Activated naive CD8-positive, alpha-beta T cell treated with anti-CD3 and anti-CD28 coated beads, Interleukin-2, amount 10 ng/mL, durations not matched to agents 7 days and 5 days (primary cell): ENCODE measurements around the gene ATP1A2. TPM values are rescaled to one million over a fixed set of nuclear protein-coding genes. Genes with fewer than 3 reads are reported as not detected.

Experiments
- ATAC-seq: fragments of 150-1000 bp; cut with Tn5 transposase; one replicate; pipeline ENCODE4 v1.10.0; 2021; ENCODE audit warnings: low read depth, moderate library complexity
- POLR2A ChIA-PET: fragments of 350-600 bp; sonication (Branson Sonifier 250); formaldehyde crosslinking; loops from one replicate; lab custom pipeline; 2021; ENCODE audit warnings: antibody characterized with exemption; lab: Charles Lee
- DNase-seq: peaks from one replicate; pipeline ENCODE4 v3.0.0; 2021
- H3K27ac Mint-ChIP-seq: one replicate; pipeline ENCODE4 v1.8.0; 2022; ENCODE audit warnings: mild to moderate bottlenecking, mixed read lengths
- H3K27me3 Mint-ChIP-seq: one replicate; pipeline ENCODE4 v1.8.0; 2022; ENCODE audit warnings: mild to moderate bottlenecking, moderate library complexity, mixed read lengths
- H3K36me3 Mint-ChIP-seq: one replicate; pipeline ENCODE4 v1.8.0; 2021; ENCODE audit warnings: mild to moderate bottlenecking, mixed read lengths
- H3K4me1 Mint-ChIP-seq: one replicate; pipeline ENCODE4 v1.8.0; 2021; ENCODE audit warnings: mixed read lengths
- H3K4me3 Mint-ChIP-seq: one replicate; pipeline ENCODE4 v1.8.0; 2022; ENCODE audit warnings: mild to moderate bottlenecking, moderate library complexity, mixed read lengths
- H3K9me3 Mint-ChIP-seq: one replicate; pipeline ENCODE4 v1.8.0; 2021; ENCODE audit warnings: mixed read lengths
- total RNA-seq, 2 experiments: library from RNA; stranded (reverse); gene quantifications; one replicate each; pipeline ENCODE4 v1.2.3, GENCODE V29; 2021

ATP1A2 gene
- total RNA-seq, 2 experiments from 2014 or later, result not detected

GRCh38 chr1:160137216-160137862, 21.8 kb downstream of the ATP1A2 start:
- no peaks in the 10 kb centered on the region for H3K36me3 Mint-ChIP-seq
- no peak overlapping the region for H3K4me3 Mint-ChIP-seq
- no peak overlapping the region for H3K27ac Mint-ChIP-seq
- no peaks in the 10 kb centered on the region for H3K4me1 Mint-ChIP-seq
- no peak for DNase-seq
- ATAC-seq, result no peak
- no peaks in the 10 kb centered on the region for H3K9me3 Mint-ChIP-seq
- H3K27me3 Mint-ChIP-seq, result peaks cover 11% of the 10 kb centered on the region
- POLR2A ChIA-PET, result no interaction called here

GRCh38 chr1:160139840-160140239, 24.3 kb downstream of the ATP1A2 start:
- H3K4me1 Mint-ChIP-seq, result no peaks in the 10 kb centered on the region
- H3K27me3 Mint-ChIP-seq, result peaks cover 11% of the 10 kb centered on the region
- POLR2A ChIA-PET, result no interaction called here
- H3K9me3 Mint-ChIP-seq, result no peaks in the 10 kb centered on the region
- DNase-seq (no peak), ATAC-seq (no peak)
- H3K27ac Mint-ChIP-seq, result no peak overlapping the region
- H3K4me3 Mint-ChIP-seq, result no peak overlapping the region
- no peaks in the 10 kb centered on the region for H3K36me3 Mint-ChIP-seq

DNA sequence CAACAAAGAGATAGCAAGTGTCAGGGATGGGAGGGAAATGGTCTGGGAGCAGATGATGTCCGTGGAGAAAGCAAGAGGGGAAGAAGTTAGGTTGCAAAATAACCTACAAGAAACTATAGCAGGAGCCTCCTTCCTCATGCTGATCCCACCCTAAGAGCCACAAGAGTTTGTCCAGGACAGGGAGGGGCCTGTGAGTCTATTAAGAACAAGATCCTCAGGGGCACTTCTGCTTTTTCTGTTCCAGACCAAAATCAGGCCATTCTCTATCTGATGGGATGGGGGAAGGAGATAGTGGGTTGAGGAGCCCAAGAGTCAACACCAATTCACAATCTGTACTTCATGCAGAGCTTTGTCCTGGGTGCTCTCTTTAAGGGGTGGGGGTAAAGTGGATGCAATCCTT, 28.1 kb downstream of the ATP1A2 start:
- H3K4me1 Mint-ChIP-seq, result no peaks in the 10 kb centered on the region
- POLR2A ChIA-PET, result no interaction called here

GRCh38 chr1:160144921-160145320, 29.4 kb downstream of the ATP1A2 start:
- Mint-ChIP-seq H3K4me3 (no peak overlapping the region), H3K4me1 (no peaks in the 10 kb centered on the region), H3K36me3 (no peaks in the 10 kb centered on the region), H3K27me3 (peaks cover 26% of the 10 kb centered on the region), H3K27ac (no peak overlapping the region), H3K9me3 (no peaks in the 10 kb centered on the region)
- ATAC-seq, result no peak
- POLR2A ChIA-PET, result no interaction called here
- no peak for DNase-seq

More for the DNA sequence above, 28.1 kb downstream of the ATP1A2 start:
- H3K4me3 Mint-ChIP-seq, result no peak overlapping the region
- H3K9me3 Mint-ChIP-seq, result no peaks in the 10 kb centered on the region
- H3K27me3 Mint-ChIP-seq, result peaks cover 22% of the 10 kb centered on the region
- H3K27ac Mint-ChIP-seq, result no peak overlapping the region
- ATAC-seq (no peak), DNase-seq (no peak)
- H3K36me3 Mint-ChIP-seq, result no peaks in the 10 kb centered on the region

- no peak for DNase-seq
- H3K9me3 Mint-ChIP-seq, result no peaks in the 10 kb centered on the region
- peaks cover 26% of the 10 kb centered on the region for H3K27me3 Mint-ChIP-seq
- H3K27ac Mint-ChIP-seq, result no peak overlapping the region
- H3K4me1 Mint-ChIP-seq, result no peaks in the 10 kb centered on the region
- no peak for ATAC-seq
- H3K36me3 Mint-ChIP-seq, result no peaks in the 10 kb centered on the region
- POLR2A ChIA-PET, result interaction anchor here (0.7 kb wide), 1 partner anchor 10 kb away, joined by 3 read pairs; no protein-coding TSS in a partner anchor
- no peak overlapping the region for H3K4me3 Mint-ChIP-seq
These were observed 30.5 kb downstream of the ATP1A2 start for GRCh38 chr1:160146107-160146506.

- POLR2A ChIA-PET, result interaction anchor here (1.0 kb wide), 1 partner anchor 114 kb away, joined by 3 read pairs; the partner anchor contains the start of gene DCAF8
These were observed 32.6 kb downstream of the ATP1A2 start for GRCh38 chr1:160148121-160148520.

GRCh38 chr1:160149233-160149632, 33.7 kb downstream of the ATP1A2 start:
- POLR2A ChIA-PET, result no interaction called here
- DNase-seq (no peak), ATAC-seq (no peak)
- Mint-ChIP-seq H3K36me3 (no peaks in the 10 kb centered on the region), H3K4me3 (no peak overlapping the region), H3K9me3 (no peaks in the 10 kb centered on the region), H3K27me3 (peaks cover 20% of the 10 kb centered on the region), H3K4me1 (no peaks in the 10 kb centered on the region), H3K27ac (no peak overlapping the region)

More at GRCh38 chr1:160148121-160148520, 32.6 kb downstream of the ATP1A2 start:
- H3K4me1 Mint-ChIP-seq, result no peaks in the 10 kb centered on the region
- ATAC-seq, result no peak
- H3K4me3 Mint-ChIP-seq, result no peak overlapping the region
- DNase-seq, result no peak
- no peaks in the 10 kb centered on the region for H3K9me3 Mint-ChIP-seq
- peaks cover 20% of the 10 kb centered on the region for H3K27me3 Mint-ChIP-seq
- no peaks in the 10 kb centered on the region for H3K36me3 Mint-ChIP-seq
- H3K27ac Mint-ChIP-seq, result no peak overlapping the region

DNA sequence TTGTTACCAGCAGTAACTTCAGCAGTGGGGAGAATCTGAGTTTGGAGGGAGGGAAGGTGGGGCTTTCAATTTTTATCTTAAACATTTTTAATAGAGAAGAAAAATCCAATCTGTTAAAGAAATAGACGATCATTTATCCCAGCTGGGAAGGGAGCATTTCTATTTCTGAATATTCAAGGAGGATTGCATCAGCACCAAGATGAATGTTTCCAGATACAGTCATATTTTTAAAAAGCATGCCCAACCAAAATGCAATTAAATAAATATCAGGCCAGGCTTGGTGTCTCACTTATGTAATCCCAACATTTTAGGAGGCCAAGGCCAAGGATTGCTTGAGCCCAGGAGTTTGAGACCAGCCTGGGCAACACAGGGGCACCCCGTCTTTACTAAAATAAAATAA, 34.2 kb downstream of the ATP1A2 start:
- H3K4me3 Mint-ChIP-seq, result no peak overlapping the region

GRCh38 chr1:160151303-160151702, 35.7 kb downstream of the ATP1A2 start, which contains the start of gene ATP1A4:
TSS of gene ATP1A4 (plus strand) at chr1:160151603. CDS start at chr1:160152041, 438 bp downstream.
- ATAC-seq (no peak), DNase-seq (no peak)
- H3K4me3 Mint-ChIP-seq, result no peak within 1 kb of the TSS
- H3K27me3 Mint-ChIP-seq, result peaks cover 25% of the 10 kb centered on the region
- no peaks in the 10 kb centered on the region for H3K4me1 Mint-ChIP-seq
- H3K9me3 Mint-ChIP-seq, result no peaks in the 10 kb centered on the region
- no peak within 1 kb of the TSS for H3K27ac Mint-ChIP-seq
- POLR2A ChIA-PET, result no interaction called here
- no peaks in the 10 kb centered on the region for H3K36me3 Mint-ChIP-seq

More for the DNA sequence above, 34.2 kb downstream of the ATP1A2 start:
- POLR2A ChIA-PET, result no interaction called here
- ATAC-seq (no peak), DNase-seq (no peak)
- Mint-ChIP-seq H3K27ac (no peak overlapping the region), H3K4me1 (no peaks in the 10 kb centered on the region), H3K9me3 (no peaks in the 10 kb centered on the region), H3K36me3 (no peaks in the 10 kb centered on the region), H3K27me3 (peaks cover 20% of the 10 kb centered on the region)

- ATAC-seq (no peak), DNase-seq (no peak)
- Mint-ChIP-seq H3K27ac (no peak overlapping the region), H3K36me3 (no peaks in the 10 kb centered on the region), H3K4me3 (no peak overlapping the region), H3K4me1 (no peaks in the 10 kb centered on the region), H3K27me3 (peaks cover 27% of the 10 kb centered on the region), H3K9me3 (no peaks in the 10 kb centered on the region)
- POLR2A ChIA-PET, result no interaction called here
These were observed 39.2 kb downstream of the ATP1A2 start for GRCh38 chr1:160154790-160155189.

GRCh38 chr1:160156361-160156760, 40.8 kb downstream of the ATP1A2 start:
- ATAC-seq (no peak), DNase-seq (no peak)
- Mint-ChIP-seq H3K4me1 (no peaks in the 10 kb centered on the region), H3K4me3 (no peak overlapping the region), H3K27me3 (peaks cover 32% of the 10 kb centered on the region), H3K9me3 (no peaks in the 10 kb centered on the region), H3K36me3 (no peaks in the 10 kb centered on the region), H3K27ac (no peak overlapping the region)
- POLR2A ChIA-PET, result interaction anchor here (0.6 kb wide), 1 partner anchor 33 kb away, joined by 3 read pairs; no protein-coding TSS in a partner anchor

DNA sequence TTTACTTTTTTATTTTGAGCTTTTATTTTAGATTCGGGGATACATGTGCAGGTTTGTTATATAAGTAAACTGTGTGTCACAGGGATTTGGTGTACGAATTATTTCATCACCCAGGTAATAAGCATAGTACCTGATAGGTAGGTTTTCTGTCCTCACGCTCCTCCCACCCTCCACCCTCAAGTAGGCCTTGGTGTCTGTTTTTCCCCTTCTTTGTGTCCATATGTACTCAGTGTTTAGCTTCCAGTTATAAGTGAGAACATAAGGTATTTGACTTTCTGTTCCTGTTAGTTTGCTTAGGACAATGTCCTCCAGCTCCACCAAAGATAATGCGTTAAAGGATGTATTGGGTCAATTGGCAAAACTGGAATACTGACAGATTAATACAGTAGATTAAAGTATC, 41.6 kb downstream of the ATP1A2 start:
- no peak for ATAC-seq
- POLR2A ChIA-PET, result interaction anchor here (0.6 kb wide), 1 partner anchor 34 kb away, joined by 3 read pairs; no protein-coding TSS in a partner anchor
- H3K27me3 Mint-ChIP-seq, result peaks cover 33% of the 10 kb centered on the region
- H3K9me3 Mint-ChIP-seq, result no peaks in the 10 kb centered on the region
- H3K4me3 Mint-ChIP-seq, result no peak overlapping the region
- no peak overlapping the region for H3K27ac Mint-ChIP-seq
- H3K36me3 Mint-ChIP-seq, result no peaks in the 10 kb centered on the region
- DNase-seq, result no peak
- no peaks in the 10 kb centered on the region for H3K4me1 Mint-ChIP-seq

DNA sequence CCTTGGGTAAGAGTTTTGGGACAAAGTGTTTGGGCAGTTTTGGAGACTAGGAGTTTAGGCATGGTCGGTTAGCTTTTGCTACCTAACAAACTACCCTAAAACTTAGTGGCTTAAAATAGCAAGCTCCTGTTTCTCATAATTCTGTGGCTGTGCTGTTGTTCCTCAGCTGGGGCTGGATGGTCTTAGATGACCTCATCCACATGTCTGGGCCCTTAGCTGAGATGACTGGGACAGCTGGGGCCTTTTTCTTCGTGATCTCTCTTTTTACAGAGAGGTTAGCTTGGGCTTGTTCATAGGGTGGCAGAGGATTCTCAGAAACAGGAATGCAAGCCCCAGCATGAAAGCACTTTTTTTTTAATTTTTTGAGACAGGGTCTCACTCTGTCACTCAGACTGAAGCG, 42.5 kb downstream of the ATP1A2 start:
- Mint-ChIP-seq H3K4me1 (no peaks in the 10 kb centered on the region), H3K4me3 (no peak overlapping the region), H3K36me3 (no peaks in the 10 kb centered on the region), H3K9me3 (no peaks in the 10 kb centered on the region), H3K27me3 (peaks cover 33% of the 10 kb centered on the region), H3K27ac (no peak overlapping the region)
- POLR2A ChIA-PET, result no interaction called here
- DNase-seq (no peak), ATAC-seq (no peak)

- POLR2A ChIA-PET, result no interaction called here
- no peak for DNase-seq
- peaks cover 37% of the 10 kb centered on the region for H3K27me3 Mint-ChIP-seq
These were observed 43.0 kb downstream of the ATP1A2 start for GRCh38 chr1:160158534-160158933.

More at GRCh38 chr1:160158534-160158933, 43.0 kb downstream of the ATP1A2 start:
- no peaks in the 10 kb centered on the region for H3K36me3 Mint-ChIP-seq
- no peaks in the 10 kb centered on the region for H3K9me3 Mint-ChIP-seq
- H3K27ac Mint-ChIP-seq, result no peak overlapping the region
- no peaks in the 10 kb centered on the region for H3K4me1 Mint-ChIP-seq
- no peak for ATAC-seq
- H3K4me3 Mint-ChIP-seq, result no peak overlapping the region
